Fibroblast of lung (primary cell): Measurements from ENCODE around the gene ADORA1.

ENCODE experiments used
- CTCF ChIP-seq, 2 donors: IDR thresholded peaks in 1 of 2; conservative IDR thresholded peaks in 1 of 2; 1 replicate in 1 of 2; 2 replicates in 1 of 2; pipeline ENCODE4 v1.5.1; 2011 to 2012; ENCODE audit warnings: low read length in 2 of 2, control low read depth in 1 of 2, inconsistent platforms in 1 of 2, low read depth in 1 of 2, mild to moderate bottlenecking in 1 of 2
- EZH2 ChIP-seq: IDR thresholded peaks from 2 replicates; pipeline ENCODE4 v1.5.1; 2012; ENCODE audit warnings: low read length, control low read depth, mild to moderate bottlenecking; ENCODE audit errors: missing control alignments

GRCh38 chr1:203145321-203146041, 18.0 kb downstream of the ADORA1 start:
- no peak for TF ChIP-seq CTCF (conservative IDR thresholded peaks at IDR 0.05 in 1 of 2, IDR thresholded peaks at IDR 0.05 in 1 of 2; ENCODE audit: low read depth in 1 of 2, low read length in 2 of 2)
- TF ChIP-seq EZH2, result no peak
